GM12878 (cell line): Measurements from ENCODE around the gene ZYX. TPM values are rescaled to one million over a fixed set of nuclear protein-coding genes. Genes with fewer than 3 reads are reported as not detected.

Experiments used
- ATAC-seq: fragments of 200-7000 bp; cut with Tn5 transposase; 3 replicates; pipeline ENCODE4 v1.9.1; 2020; ENCODE audit warnings: mild to moderate bottlenecking, moderate library complexity
- BruUV-seq: library from RNA; stranded (reverse); fragments of 400-500 nt; replicated peaks from 2 replicates; lab custom pipeline; 2021; lab: Mats Ljungman, UMichigan
- CTCF ChIA-PET: fragments of 300-600 bp; sonication (Branson Sonifier 250); formaldehyde crosslinking; extraction: SDS; loops from one replicate; lab custom pipeline; 2021; ENCODE audit warnings: inconsistent platforms; lab: Yijun Ruan, JAX
- POLR2A ChIA-PET: fragments of 350-600 bp; formaldehyde crosslinking; extraction: SDS; loops from one replicate; lab custom pipeline; 2021; ENCODE audit warnings: inconsistent platforms; lab: Charles Lee
- RAD21 ChIA-PET: fragments of 300-600 bp; sonication (Branson Sonifier 250); formaldehyde crosslinking; loops from one replicate; lab custom pipeline; 2023; ENCODE audit warnings: antibody characterized with exemption; ENCODE audit not compliant: unreplicated experiment; lab: Charles Lee
- SMC1A ChIA-PET: fragments of 300-600 bp; sonication (Branson Sonifier 250); formaldehyde crosslinking; loops from one replicate; lab custom pipeline; 2023; ENCODE audit not compliant: unreplicated experiment, uncharacterized antibody; lab: Charles Lee
- DNase-seq: peaks from one replicate; pipeline ENCODE4 v3.0.0-alpha.2; 2011; ENCODE audit warnings: low read depth, low spot score
- FAIRE-seq: peaks from 3 replicates; lab custom pipeline; 2011; peaks lifted over from hg19 to GRCh38; lab: Jason Lieb, UNC
- H2AFZ ChIP-seq: 2 replicates; pipeline ENCODE4 v1.6.0; 2011; ENCODE audit warnings: low read depth, low read length, control low read depth; ENCODE audit not compliant: control insufficient read depth
- H3K27ac ChIP-seq: 2 replicates; pipeline ENCODE4 v1.5.1; 2011; ENCODE audit warnings: control low read depth; ENCODE audit not compliant: control insufficient read depth, insufficient read depth
- H3K27me3 ChIP-seq, 2 experiments: replicated peaks in 1 of 2; 2 replicates each; pipeline versions ENCODE4 v1.6.0 to v1.6.1; 2011; ENCODE audit warnings: low read length in 1 of 2; ENCODE audit not compliant: control insufficient read depth in 2 of 2, insufficient read depth in 2 of 2
- H3K36me3 ChIP-seq, 2 experiments: 2 replicates each; pipeline ENCODE4 v1.5.1; 2011; ENCODE audit warnings: low read length in 1 of 2; ENCODE audit not compliant: control insufficient read depth in 2 of 2, insufficient read depth in 2 of 2
- H3K4me1 ChIP-seq: 2 replicates; pipeline ENCODE4 v1.6.1; 2011; ENCODE audit warnings: mild to moderate bottlenecking, low read length, moderate library complexity, mixed read lengths; ENCODE audit not compliant: control insufficient read depth, insufficient read depth
- H3K4me2 ChIP-seq: 2 replicates; pipeline ENCODE4 v1.6.0; 2011; ENCODE audit warnings: control low read depth; ENCODE audit not compliant: control insufficient read depth, insufficient read depth
- H3K4me3 ChIP-seq: fragments of 200-600 bp; sonication (generic); 2 replicates; pipeline ENCODE4 v1.5.1; 2016
- H3K79me2 ChIP-seq: 2 replicates; pipeline ENCODE4 v1.6.0; 2011; ENCODE audit warnings: low read length; ENCODE audit not compliant: control insufficient read depth, insufficient read depth
- H3K9ac ChIP-seq: 2 replicates; pipeline ENCODE4 v1.8.0; 2011; ENCODE audit warnings: low read length, control low read depth, mixed read lengths; ENCODE audit not compliant: control insufficient read depth, insufficient read depth
- H3K9me3 ChIP-seq: replicated peaks from 3 replicates; pipeline ENCODE4 v1.5.1; 2011; ENCODE audit warnings: mild to moderate bottlenecking, low read length; ENCODE audit not compliant: control insufficient read depth, insufficient read depth
- H4K20me1 ChIP-seq: 2 replicates; pipeline ENCODE4 v1.6.0; 2011; ENCODE audit not compliant: control insufficient read depth, insufficient read depth
- MAX ChIP-seq: IDR thresholded peaks from 2 replicates; pipeline ENCODE4 v1.6.1; 2012; ENCODE audit warnings: low read depth, low read length, improper control_type of control experiment
- POLR2A ChIP-seq: IDR thresholded peaks from 2 replicates; pipeline ENCODE4 v1.6.1; 2011; ENCODE audit warnings: low read depth, mild to moderate bottlenecking, low read length
- SMC3 ChIP-seq: IDR thresholded peaks from 2 replicates; pipeline ENCODE4 v1.6.1; 2011; ENCODE audit warnings: low read length, improper control_type of control experiment, borderline replicate concordance
- ZBTB33 ChIP-seq: fragments of 450-650 bp; IDR thresholded peaks from 2 replicates; pipeline ENCODE4 v1.6.1; 2017; ENCODE audit warnings: mild to moderate bottlenecking
- WGBS: methylation state at CpG from one replicate; pipeline ENCODE4 v1.1.6; 2016; ENCODE audit warnings: low lambda C conversion rate; ENCODE audit not compliant: insufficient replicate concordance, insufficient coverage; ENCODE audit errors: missing lambda C conversion rate; 5-methylcytosine and 5-hydroxymethylcytosine counted together
- in situ Hi-C: fragments of 300-500 bp; cut with MboI; formaldehyde crosslinking; loops from 9 replicates; pipeline ENCODE4 v1.14.3; 2018; ENCODE audit warnings: mixed read lengths
- intact Hi-C: fragments of 100-400 bp; cut with micrococcal nuclease; formaldehyde crosslinking; loops from one replicate; pipeline ENCODE4 v1.14.2; 2022; ENCODE audit not compliant: unreplicated experiment
- polyA plus RNA-seq, 11 experiments: library from polyadenylated mRNA; depleted of rRNA in 4 of 11; unstranded in 6 of 11; stranded (reverse) in 5 of 11; fragments of >200 nt; fragmentation: Nextera tagmentation in 4 of 11; fragmentation: Illumina TruSeq in 1 of 11; extraction: Ambion mirVana in 4 of 11; extraction: Trizol in 1 of 11; gene quantifications; 1 replicate in 1 of 11; 2 replicates in 10 of 11; pipeline versions ENCODE4 v1.2.1 to v1.2.3, GENCODE V29; 2011 to 2016; ENCODE audit warnings: inconsistent platforms in 2 of 11, missing spikeins in 2 of 11, low read depth in 1 of 11
- total RNA-seq, 4 experiments: library from RNA; depleted of rRNA in 3 of 4; stranded (reverse); fragments of >200 nt in 3 of 4; fragmentation: Illumina TruSeq in 1 of 4; extraction: Trizol in 1 of 4; gene quantifications; 2 replicates each; pipeline versions ENCODE4 v1.2.1 to v1.2.3, GENCODE V29; 2013 to 2021

ZYX gene
- total and polyA plus RNA-seq, 10 of the 15 experiments (the other 5 are each of a cell fraction or from before 2014, with no cell fraction given), result 2.1 to 100 (median 27.6) TPM

- 92% methylated on average over 15 of the region's 15 CpGs for WGBS
- H4K20me1 ChIP-seq, result no peaks in the 10 kb centered on the region; the same call in 1 of the 2 replicates
- CTCF ChIA-PET, result interaction anchor here (1.3 kb wide), 1 partner anchor 9 kb away, joined by 4 read pairs; no protein-coding TSS in a partner anchor
- in situ Hi-C loops, result no loop called here
- ATAC-seq (no peak), DNase-seq (no peak), FAIRE-seq (no peak)
- no peak overlapping the region for H3K4me3 ChIP-seq
- H3K4me2 ChIP-seq, result no peak overlapping the region
- H3K27me3 ChIP-seq, result no peaks in the 10 kb centered on the region
- intact Hi-C loops, result no loop called here
- no peak overlapping the region for H2AFZ ChIP-seq
- POLR2A ChIA-PET, result no interaction called here
- H3K79me2 ChIP-seq, result peaks cover 16% of the 10 kb centered on the region
- H3K27ac ChIP-seq, result no peak overlapping the region
- TF ChIP-seq MAX (no peak), ZBTB33 (no peak), POLR2A (peak; percentile 34), SMC3 (no peak)
- H3K4me1 ChIP-seq, result peaks cover 10% of the 10 kb centered on the region
- RAD21 ChIA-PET, result no interaction called here
- SMC1A ChIA-PET, result no interaction called here
- no TSS peak for BruUV-seq
- no peaks in the 10 kb centered on the region for H3K9me3 ChIP-seq
- H3K9ac ChIP-seq, result no peak overlapping the region
- H3K36me3 ChIP-seq, result peaks cover 7 to 33% of the 10 kb centered on the region in 2 experiments; a peak in 3 of 4 replicates
Observed at GRCh38 chr7:143389316-143390103, 8.4 kb downstream of the ZYX start.
